ENCODE data around the gene C3orf18.

The C3orf18 gene

GRCh38 chr3:50575372-50575771 lies 7.8 kb upstream of the C3orf18 start:
- Histone ChIP-seq H3K27me3 (ENCODE audit: control insufficient read depth, insufficient read depth, low read length) (no peaks in the 10 kb centered on the region), H3K4me1 (ENCODE audit: control insufficient read depth, insufficient read depth, low read length) (peaks cover under 1% of the 10 kb centered on the region; the same call in 1 of the 2 replicates), H3K27ac (ENCODE audit: low read depth, low read length) (no peak overlapping the region), H3K9ac (ENCODE audit: low read depth, low read length) (no peak overlapping the region), H3K9me3 (ENCODE audit: control insufficient read depth, insufficient read depth, low read length) (no peaks in the 10 kb centered on the region), H3K36me3 (ENCODE audit: control insufficient read depth, insufficient read depth, low read length) (no peaks in the 10 kb centered on the region; the same call in 1 of the 2 replicates), H3K4me3 (ENCODE audit: low read depth, low read length) (no peak overlapping the region)

GRCh38 chr3:50574444-50574831 lies 6.9 kb upstream of the C3orf18 start:
- H3K9ac ChIP-seq (ENCODE audit: low read depth, low read length), result no peak overlapping the region
- H3K4me1 ChIP-seq (ENCODE audit: control insufficient read depth, insufficient read depth, low read length), result peaks cover 4% of the 10 kb centered on the region; the same call in 1 of the 2 replicates
- H3K36me3 ChIP-seq (ENCODE audit: control insufficient read depth, insufficient read depth, low read length), result no peaks in the 10 kb centered on the region; the same call in 1 of the 2 replicates
- no peak overlapping the region for H3K27ac ChIP-seq (ENCODE audit: low read depth, low read length)
- H3K27me3 ChIP-seq (ENCODE audit: control insufficient read depth, insufficient read depth, low read length), result no peaks in the 10 kb centered on the region
- H3K4me3 ChIP-seq (ENCODE audit: low read depth, low read length), result no peak overlapping the region
- H3K9me3 ChIP-seq (ENCODE audit: control insufficient read depth, insufficient read depth, low read length), result no peaks in the 10 kb centered on the region

DNA sequence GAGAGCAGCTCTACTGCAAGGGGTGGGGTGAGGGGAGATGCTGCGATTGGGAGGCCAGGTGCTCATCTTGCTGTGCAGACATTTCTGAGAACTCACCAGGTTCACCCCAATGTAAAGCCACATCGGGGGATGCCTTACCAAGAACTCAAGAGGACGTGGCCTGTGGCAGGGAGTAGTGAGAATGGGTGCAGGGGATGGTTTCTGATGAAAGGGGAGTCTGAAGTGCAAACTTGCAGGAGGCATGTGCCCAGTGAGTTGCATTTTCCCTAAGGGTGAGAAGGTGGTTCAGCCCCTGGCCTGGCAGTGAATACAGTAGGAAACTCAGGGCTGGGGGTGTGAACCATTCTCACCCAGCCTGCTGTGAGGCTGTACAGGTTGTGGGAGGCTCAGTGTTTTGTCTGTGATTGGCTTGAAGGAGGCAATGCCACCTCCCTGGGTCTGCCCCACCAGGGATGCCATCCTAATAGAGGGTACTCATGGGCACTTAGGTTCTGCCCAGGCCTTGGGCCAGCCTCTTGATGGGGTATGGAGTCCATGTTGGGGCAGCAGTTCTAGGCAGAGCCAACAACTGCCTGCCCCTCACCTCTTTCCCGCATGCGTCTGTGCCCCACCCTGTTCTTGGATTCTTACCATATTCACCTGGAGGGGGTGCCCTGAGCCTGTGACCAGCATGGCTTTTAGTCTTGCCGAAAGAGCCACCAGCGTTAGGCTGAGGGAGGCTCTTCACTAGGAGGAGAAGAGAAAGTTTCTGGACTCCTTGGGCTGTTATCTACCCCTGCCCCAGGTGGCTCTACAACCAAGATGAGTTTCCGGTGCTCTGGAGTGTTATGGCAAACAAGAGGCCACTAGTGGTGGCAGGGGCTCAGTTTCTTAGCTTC lies 6.3 kb upstream of the C3orf18 start:
- Histone ChIP-seq H3K4me3 (ENCODE audit: low read depth, low read length) (no peak overlapping the region), H3K9me3 (ENCODE audit: control insufficient read depth, insufficient read depth, low read length) (no peaks in the 10 kb centered on the region), H3K36me3 (ENCODE audit: control insufficient read depth, insufficient read depth, low read length) (no peaks in the 10 kb centered on the region; the same call in 1 of the 2 replicates), H3K27ac (ENCODE audit: low read depth, low read length) (no peak overlapping the region), H3K9ac (ENCODE audit: low read depth, low read length) (no peak overlapping the region), H3K27me3 (ENCODE audit: control insufficient read depth, insufficient read depth, low read length) (no peaks in the 10 kb centered on the region), H3K4me1 (ENCODE audit: control insufficient read depth, insufficient read depth, low read length) (peaks cover 4% of the 10 kb centered on the region; the same call in 1 of the 2 replicates)

DNA sequence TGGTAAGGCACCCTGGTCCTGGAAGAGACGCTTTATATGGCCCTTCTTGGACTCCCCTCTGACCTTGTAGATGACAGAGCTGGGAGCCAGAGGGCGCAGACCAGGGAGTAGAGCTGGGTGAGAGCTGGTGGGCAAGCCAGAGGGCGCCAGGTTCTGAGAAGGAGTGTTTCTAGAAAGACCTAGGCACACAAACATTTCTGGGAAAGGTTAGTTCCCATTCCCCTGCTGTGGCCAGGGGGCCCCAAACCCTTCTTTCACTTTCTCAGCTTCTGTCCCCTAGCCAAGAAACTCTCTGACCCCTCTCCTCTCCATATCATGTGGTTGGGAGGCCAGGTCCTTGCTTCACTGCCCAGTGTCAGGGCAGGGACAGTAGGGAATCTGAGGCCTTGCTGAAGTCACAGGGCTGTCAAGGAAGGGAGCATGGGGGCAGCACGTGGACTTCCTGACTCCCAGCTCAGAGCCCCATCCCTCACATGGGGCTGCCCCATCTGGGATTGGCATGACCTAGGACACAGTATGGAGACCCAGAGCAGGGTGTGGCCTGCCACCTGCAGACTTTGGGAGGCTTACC lies 5.3 kb upstream of the C3orf18 start:
- Histone ChIP-seq H3K27ac (ENCODE audit: low read depth, low read length) (no peak overlapping the region), H3K9ac (ENCODE audit: low read depth, low read length) (no peak overlapping the region), H3K36me3 (ENCODE audit: control insufficient read depth, insufficient read depth, low read length) (no peaks in the 10 kb centered on the region; the same call in 1 of the 2 replicates), H3K9me3 (ENCODE audit: control insufficient read depth, insufficient read depth, low read length) (no peaks in the 10 kb centered on the region), H3K4me1 (ENCODE audit: control insufficient read depth, insufficient read depth, low read length) (peaks cover 4% of the 10 kb centered on the region), H3K27me3 (ENCODE audit: control insufficient read depth, insufficient read depth, low read length) (no peaks in the 10 kb centered on the region), H3K4me3 (ENCODE audit: low read depth, low read length) (no peak overlapping the region)

DNA sequence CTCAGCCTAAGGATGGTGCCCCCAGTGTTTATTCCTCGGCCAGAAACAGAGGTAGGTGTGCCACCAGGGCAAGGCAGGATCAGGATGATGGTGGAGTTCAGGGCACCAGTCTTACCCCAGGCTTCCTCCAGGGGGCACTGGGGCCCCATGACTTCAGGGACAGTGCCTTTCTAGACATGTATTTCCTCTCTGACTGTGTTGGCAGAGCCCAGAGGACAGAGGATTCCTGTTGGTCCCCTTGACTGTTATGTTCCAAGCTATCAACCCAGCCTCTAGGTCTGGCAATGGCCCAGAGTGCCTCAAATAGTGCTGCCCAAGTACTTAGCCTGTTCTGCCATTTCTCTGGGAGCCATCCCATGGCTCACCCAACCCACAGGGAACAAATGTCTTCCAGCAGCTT lies 4.6 kb upstream of the C3orf18 start:
- H3K4me1 ChIP-seq (ENCODE audit: control insufficient read depth, insufficient read depth, low read length), result peaks cover 4% of the 10 kb centered on the region
- no peak overlapping the region for H3K9ac ChIP-seq (ENCODE audit: low read depth, low read length)
- H3K27me3 ChIP-seq (ENCODE audit: control insufficient read depth, insufficient read depth, low read length), result no peaks in the 10 kb centered on the region
- no peak overlapping the region for H3K27ac ChIP-seq (ENCODE audit: low read depth, low read length)
- H3K36me3 ChIP-seq (ENCODE audit: control insufficient read depth, insufficient read depth, low read length), result no peaks in the 10 kb centered on the region; the same call in 1 of the 2 replicates
- no peaks in the 10 kb centered on the region for H3K9me3 ChIP-seq (ENCODE audit: control insufficient read depth, insufficient read depth, low read length)
- H3K4me3 ChIP-seq (ENCODE audit: low read depth, low read length), result no peak overlapping the region

- H3K27ac ChIP-seq (ENCODE audit: low read depth, low read length), result no peak overlapping the region
- no peaks in the 10 kb centered on the region for H3K9me3 ChIP-seq (ENCODE audit: control insufficient read depth, insufficient read depth, low read length)
- no peak overlapping the region for H3K4me3 ChIP-seq (ENCODE audit: low read depth, low read length)
- no peaks in the 10 kb centered on the region; the same call in 1 of the 2 replicates for H3K36me3 ChIP-seq (ENCODE audit: control insufficient read depth, insufficient read depth, low read length)
- peaks cover 4% of the 10 kb centered on the region for H3K4me1 ChIP-seq (ENCODE audit: control insufficient read depth, insufficient read depth, low read length)
- no peak overlapping the region for H3K9ac ChIP-seq (ENCODE audit: low read depth, low read length)
- peaks cover 6% of the 10 kb centered on the region; the same call in 1 of the 2 replicates for H3K27me3 ChIP-seq (ENCODE audit: control insufficient read depth, insufficient read depth, low read length)
Measured at GRCh38 chr3:50571486-50571885, 3.9 kb upstream of the C3orf18 start.

DNA sequence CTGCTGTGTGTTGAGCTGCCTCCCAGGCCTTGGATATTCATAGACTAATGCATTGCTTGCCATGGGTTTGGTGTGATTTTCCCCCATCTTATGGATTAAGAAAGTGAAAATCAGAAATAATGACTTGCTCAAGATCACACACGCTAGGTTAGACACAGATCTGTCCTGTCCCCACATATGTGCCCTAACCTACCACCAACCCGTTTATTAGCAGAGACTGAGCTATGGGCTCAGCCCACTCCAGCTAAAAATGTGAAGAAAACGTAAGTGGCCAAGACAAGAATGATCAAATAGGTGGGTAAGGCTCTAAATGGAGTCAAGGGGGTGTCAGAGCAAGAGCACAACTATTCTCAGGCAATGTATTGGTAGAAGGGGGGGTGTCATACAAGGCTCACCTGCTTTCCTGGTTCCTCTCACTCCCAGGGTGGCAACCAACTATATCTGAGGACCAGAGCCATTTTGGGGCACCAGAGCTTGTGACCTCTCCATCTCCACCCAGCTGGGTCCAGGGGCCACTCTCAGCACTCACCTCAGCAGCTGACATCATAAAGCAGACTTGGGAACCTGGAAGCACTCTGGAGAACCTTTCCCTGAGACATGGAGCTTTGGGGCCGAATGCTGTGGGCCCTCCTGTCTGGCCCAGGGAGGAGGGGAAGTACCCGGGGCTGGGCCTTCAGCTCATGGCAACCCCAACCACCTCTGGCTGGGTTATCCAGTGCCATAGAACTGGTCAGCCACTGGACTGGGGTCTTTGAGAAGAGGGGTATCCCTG lies 3.1 kb upstream of the C3orf18 start:
- H3K27me3 ChIP-seq (ENCODE audit: control insufficient read depth, insufficient read depth, low read length), result peaks cover 10% of the 10 kb centered on the region
- peak overlapping the region; percentile 92; the same call in 1 of the 2 replicates for H3K4me3 ChIP-seq (ENCODE audit: low read depth, low read length)
- no peaks in the 10 kb centered on the region for H3K9me3 ChIP-seq (ENCODE audit: control insufficient read depth, insufficient read depth, low read length)
- H3K9ac ChIP-seq (ENCODE audit: low read depth, low read length), result no peak overlapping the region
- no peak overlapping the region for H3K27ac ChIP-seq (ENCODE audit: low read depth, low read length)
- peaks cover 4% of the 10 kb centered on the region for H3K4me1 ChIP-seq (ENCODE audit: control insufficient read depth, insufficient read depth, low read length)
- no peaks in the 10 kb centered on the region; the same call in 1 of the 2 replicates for H3K36me3 ChIP-seq (ENCODE audit: control insufficient read depth, insufficient read depth, low read length)

DNA sequence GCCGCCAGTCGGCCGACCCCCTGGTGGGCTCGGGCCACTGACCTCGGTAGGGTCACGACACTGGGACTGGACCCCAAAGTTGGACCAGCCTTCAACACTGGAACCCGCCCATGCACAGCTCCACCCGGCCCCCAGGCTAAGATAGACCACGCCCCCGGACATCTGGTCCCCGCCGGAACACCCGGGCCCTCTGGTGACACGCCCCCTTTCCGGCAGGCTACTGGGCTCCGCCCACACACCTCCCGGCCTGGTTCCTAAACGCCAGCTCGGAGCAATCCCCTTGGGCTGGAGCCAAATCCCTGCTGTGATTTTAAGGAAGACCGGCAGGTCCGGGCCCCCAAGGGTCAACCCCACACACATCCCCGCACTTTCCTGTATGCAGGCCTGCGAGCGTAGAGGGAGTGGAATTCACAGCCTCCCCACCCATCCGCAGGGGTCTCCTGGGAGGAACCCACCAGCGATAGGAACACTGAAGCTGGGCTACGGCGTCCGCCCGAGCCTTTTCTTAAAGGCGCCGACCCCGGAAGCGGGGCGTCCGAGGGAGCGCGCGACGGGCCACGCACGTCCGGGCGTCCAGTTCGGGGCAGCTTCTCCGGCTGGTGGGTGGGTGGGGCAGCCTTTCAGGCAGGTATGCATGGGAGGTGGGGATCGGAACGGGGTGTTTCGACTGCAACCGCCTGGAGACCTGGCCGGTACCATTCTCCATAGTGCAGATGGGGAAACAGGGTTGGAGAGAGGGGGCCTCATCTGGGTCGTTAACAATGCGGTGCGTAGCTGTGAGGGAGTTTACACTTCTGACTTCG lies 1.6 kb upstream of the C3orf18 start, which contains the start of gene HEMK1:
Gene HEMK1, plus strand, starts transcription at position 576 of the 803 bp plus-strand sequence. CDS start 1,583 bp downstream, outside the sequence.
- peaks cover 4% of the 10 kb centered on the region for H3K4me1 ChIP-seq (ENCODE audit: control insufficient read depth, insufficient read depth, low read length)
- H3K9me3 ChIP-seq (ENCODE audit: control insufficient read depth, insufficient read depth, low read length), result no peaks in the 10 kb centered on the region
- H3K27ac ChIP-seq (ENCODE audit: low read depth, low read length), result peak within 1 kb of the TSS; percentile 91
- H3K27me3 ChIP-seq (ENCODE audit: control insufficient read depth, insufficient read depth, low read length), result peaks cover 10% of the 10 kb centered on the region
- peak within 1 kb of the TSS; percentile 63 for H3K9ac ChIP-seq (ENCODE audit: low read depth, low read length)
- H3K4me3 ChIP-seq (ENCODE audit: low read depth, low read length), result peak within 1 kb of the TSS; percentile 92
- H3K36me3 ChIP-seq (ENCODE audit: control insufficient read depth, insufficient read depth, low read length), result no peaks in the 10 kb centered on the region; the same call in 1 of the 2 replicates

GRCh38 chr3:50567011-50567385 lies 549 bp downstream of the C3orf18 start:
- H3K27me3 ChIP-seq (ENCODE audit: control insufficient read depth, insufficient read depth, low read length), result peaks cover 10% of the 10 kb centered on the region
- H3K9me3 ChIP-seq (ENCODE audit: control insufficient read depth, insufficient read depth, low read length), result no peaks in the 10 kb centered on the region
- peak overlapping the region; percentile 64 for H3K4me3 ChIP-seq (ENCODE audit: low read depth, low read length)
- H3K27ac ChIP-seq (ENCODE audit: low read depth, low read length), result no peak overlapping the region
- H3K9ac ChIP-seq (ENCODE audit: low read depth, low read length), result peak overlapping the region; percentile 43; the same call in 1 of the 2 replicates
- H3K36me3 ChIP-seq (ENCODE audit: control insufficient read depth, insufficient read depth, low read length), result no peaks in the 10 kb centered on the region
- H3K4me1 ChIP-seq (ENCODE audit: control insufficient read depth, insufficient read depth, low read length), result peaks cover 4% of the 10 kb centered on the region

GRCh38 chr3:50564321-50564720 lies 3.2 kb downstream of the C3orf18 start:
- Histone ChIP-seq H3K9ac (ENCODE audit: low read depth, low read length) (no peak overlapping the region), H3K4me3 (ENCODE audit: low read depth, low read length) (no peak overlapping the region), H3K9me3 (ENCODE audit: control insufficient read depth, insufficient read depth, low read length) (no peaks in the 10 kb centered on the region), H3K4me1 (ENCODE audit: control insufficient read depth, insufficient read depth, low read length) (no peaks in the 10 kb centered on the region; the same call in 1 of the 2 replicates), H3K27me3 (ENCODE audit: control insufficient read depth, insufficient read depth, low read length) (peaks cover 10% of the 10 kb centered on the region), H3K36me3 (ENCODE audit: control insufficient read depth, insufficient read depth, low read length) (no peaks in the 10 kb centered on the region), H3K27ac (ENCODE audit: low read depth, low read length) (no peak overlapping the region)
